Muscle of leg (tissue), 11 donors: ENCODE results near the gene MTFP1. TPM values are rescaled to one million over a fixed set of nuclear protein-coding genes. Genes with fewer than 3 reads are reported as not detected.

Experiments
- DNase-seq: peaks from one replicate; pipeline ENCODE4 v3.0.0; 2013
- H3K27ac ChIP-seq: one replicate; pipeline ENCODE4 v1.5.1; 2013; ENCODE audit warnings: mild to moderate bottlenecking, low read length, control low read depth
- H3K27me3 ChIP-seq: one replicate; pipeline ENCODE4 v1.6.1; 2013; ENCODE audit warnings: low read length; ENCODE audit not compliant: control insufficient read depth, insufficient read depth
- H3K36me3 ChIP-seq: one replicate; pipeline ENCODE4 v1.6.1; 2013; ENCODE audit warnings: low read length; ENCODE audit not compliant: control insufficient read depth, insufficient read depth
- H3K4me1 ChIP-seq: one replicate; pipeline ENCODE4 v1.6.1; 2013; ENCODE audit warnings: low read length; ENCODE audit not compliant: control insufficient read depth, insufficient read depth
- H3K4me3 ChIP-seq: one replicate; pipeline ENCODE4 v1.5.1; 2013; ENCODE audit warnings: low read length, control low read depth
- H3K9me3 ChIP-seq: replicated peaks from 2 replicates; pipeline ENCODE4 v1.6.1; 2013; ENCODE audit warnings: low read depth, low read length; ENCODE audit not compliant: control insufficient read depth
- WGBS: methylation state at CpG from one replicate; pipeline ENCODE4 v1.1.5; 2013; ENCODE audit warnings: missing lambda C conversion rate; ENCODE audit not compliant: insufficient coverage; 5-methylcytosine and 5-hydroxymethylcytosine counted together
- polyA plus RNA-seq, 8 donors: library from polyadenylated mRNA; unstranded; fragments of 120-200 nt; gene quantifications; one replicate each; pipeline versions ENCODE4 v1.2.1 to v1.2.3, GENCODE V29; 2013; ENCODE audit warnings: inconsistent platforms in 1 of 8, low replicate concordance in 1 of 8; ENCODE audit not compliant: insufficient read length in 8 of 8, insufficient read depth in 1 of 8
- total RNA-seq: library from RNA; stranded (reverse); fragments of 120-200 nt; gene quantifications from one replicate; pipeline ENCODE4 v1.2.4, GENCODE V29; 2013

MTFP1 gene
- total and polyA plus RNA-seq, 9 donors, result 7.1 to 10.4 (median 8.2) TPM

GRCh38 chr22:30424534-30425326, 838 bp upstream of the MTFP1 start:
- Histone ChIP-seq H3K27ac (peak overlapping the region; percentile 98), H3K9me3 (no peaks in the 10 kb centered on the region), H3K4me3 (peak overlapping the region; percentile 77), H3K36me3 (peaks cover 5% of the 10 kb centered on the region), H3K27me3 (no peaks in the 10 kb centered on the region), H3K4me1 (peaks cover 42% of the 10 kb centered on the region)
- 40% methylated on average over 12 of the region's 20 CpGs for WGBS
- peak; percentile 44 for DNase-seq

DNA sequence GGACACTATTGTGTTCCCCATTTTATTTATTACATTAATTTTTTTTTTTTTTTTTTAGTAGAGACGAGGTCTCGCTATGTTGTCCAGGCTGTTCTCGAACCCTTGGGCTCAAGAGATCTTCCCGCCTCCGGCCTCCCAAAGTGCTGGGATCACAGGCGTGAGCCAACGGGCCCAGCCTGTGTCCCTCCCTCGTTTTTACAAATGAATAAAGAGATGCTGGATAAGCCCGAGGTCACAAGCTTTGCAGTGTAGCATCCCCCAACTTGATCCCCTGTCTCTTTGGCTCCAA, 297 bp upstream of the MTFP1 start:
- Histone ChIP-seq H3K4me1 (peaks cover 42% of the 10 kb centered on the region), H3K36me3 (peaks cover 3% of the 10 kb centered on the region), H3K27me3 (no peaks in the 10 kb centered on the region), H3K9me3 (no peaks in the 10 kb centered on the region), H3K27ac (peak overlapping the region; percentile 74), H3K4me3 (peak overlapping the region; percentile 77)
- WGBS, result 14% methylated on average over 4 of the region's 9 CpGs
- DNase-seq, result no peak

- DNase-seq, result peak; percentile 80
- peak overlapping the region; percentile 74 for H3K27ac ChIP-seq
- H3K4me3 ChIP-seq, result peak overlapping the region; percentile 77
- H3K9me3 ChIP-seq, result no peaks in the 10 kb centered on the region
- no peaks in the 10 kb centered on the region for H3K27me3 ChIP-seq
- 74% methylated on average over 18 of the region's 29 CpGs for WGBS
- H3K4me1 ChIP-seq, result peaks cover 42% of the 10 kb centered on the region
- H3K36me3 ChIP-seq, result no peaks in the 10 kb centered on the region
These were observed 1.1 kb downstream of the MTFP1 start for GRCh38 chr22:30426388-30427353.

DNA sequence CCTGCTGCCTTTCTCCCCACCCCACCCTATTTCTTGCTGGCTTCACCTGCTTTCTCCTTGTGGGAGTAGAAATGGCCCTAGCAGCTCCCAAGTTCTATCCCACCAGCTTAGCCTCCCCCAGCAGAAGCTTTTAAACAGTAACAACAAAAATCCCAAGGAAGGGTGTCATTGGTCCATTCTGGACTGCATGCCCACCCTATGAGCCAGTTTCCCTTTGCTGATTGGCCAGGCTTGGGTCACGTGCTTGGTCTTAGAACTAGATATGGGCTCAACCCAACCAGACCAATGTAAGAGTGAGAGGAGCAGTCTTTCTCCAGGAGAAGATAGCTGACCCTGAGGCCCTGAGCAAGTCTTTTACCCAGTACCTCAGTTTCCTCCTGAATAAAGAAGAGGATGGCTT, 2.3 kb downstream of the MTFP1 start:
- no peaks in the 10 kb centered on the region for H3K9me3 ChIP-seq
- H3K36me3 ChIP-seq, result no peaks in the 10 kb centered on the region
- no peak overlapping the region for H3K27ac ChIP-seq
- DNase-seq, result no peak
- H3K4me1 ChIP-seq, result peaks cover 32% of the 10 kb centered on the region
- no peaks in the 10 kb centered on the region for H3K27me3 ChIP-seq
- WGBS, result no CpG with 5 or more reads among the region's 1 CpG
- no peak overlapping the region for H3K4me3 ChIP-seq

GRCh38 chr22:30429887-30430286, 4.3 kb downstream of the MTFP1 start:
- no peak for DNase-seq
- no peaks in the 10 kb centered on the region for H3K9me3 ChIP-seq
- no peak overlapping the region for H3K27ac ChIP-seq
- 49% methylated on average over 4 of the region's 4 CpGs for WGBS
- no peak overlapping the region for H3K4me3 ChIP-seq
- H3K4me1 ChIP-seq, result peaks cover 18% of the 10 kb centered on the region
- H3K36me3 ChIP-seq, result no peaks in the 10 kb centered on the region
- no peaks in the 10 kb centered on the region for H3K27me3 ChIP-seq

GRCh38 chr22:30430933-30431332, 5.4 kb downstream of the MTFP1 start:
- 81% methylated on average over 2 of the region's 4 CpGs for WGBS
- H3K4me3 ChIP-seq, result no peak overlapping the region
- H3K9me3 ChIP-seq, result no peaks in the 10 kb centered on the region
- H3K36me3 ChIP-seq, result no peaks in the 10 kb centered on the region
- no peaks in the 10 kb centered on the region for H3K27me3 ChIP-seq
- no peak for DNase-seq
- no peak overlapping the region for H3K27ac ChIP-seq
- peaks cover 9% of the 10 kb centered on the region for H3K4me1 ChIP-seq

DNA sequence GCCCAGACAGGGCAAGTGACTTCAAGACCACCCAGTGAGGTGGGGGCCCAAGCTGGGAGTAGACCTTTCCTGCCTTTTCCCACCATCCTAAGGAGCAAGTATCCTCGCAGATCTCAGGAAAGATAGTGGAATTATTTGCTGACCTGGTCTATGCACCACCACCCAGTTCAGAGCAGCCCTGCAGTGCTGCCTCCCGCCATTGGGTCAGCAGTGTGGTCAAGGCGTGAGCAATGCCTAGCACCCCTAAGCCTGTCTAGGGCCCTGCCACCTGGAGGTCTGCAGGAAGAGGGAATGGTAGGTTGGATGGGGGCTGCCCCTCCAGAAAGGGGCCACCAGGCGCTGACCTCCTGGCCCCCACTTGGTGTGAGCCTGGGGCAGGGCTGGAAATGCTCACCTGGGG, 6.5 kb downstream of the MTFP1 start:
- no peak for DNase-seq
- H3K4me1 ChIP-seq, result no peaks in the 10 kb centered on the region
- H3K36me3 ChIP-seq, result no peaks in the 10 kb centered on the region
- H3K27ac ChIP-seq, result no peak overlapping the region
- 60% methylated on average over 1 of the region's 4 CpGs for WGBS
- H3K27me3 ChIP-seq, result no peaks in the 10 kb centered on the region
- no peaks in the 10 kb centered on the region for H3K9me3 ChIP-seq
- no peak overlapping the region for H3K4me3 ChIP-seq

DNA sequence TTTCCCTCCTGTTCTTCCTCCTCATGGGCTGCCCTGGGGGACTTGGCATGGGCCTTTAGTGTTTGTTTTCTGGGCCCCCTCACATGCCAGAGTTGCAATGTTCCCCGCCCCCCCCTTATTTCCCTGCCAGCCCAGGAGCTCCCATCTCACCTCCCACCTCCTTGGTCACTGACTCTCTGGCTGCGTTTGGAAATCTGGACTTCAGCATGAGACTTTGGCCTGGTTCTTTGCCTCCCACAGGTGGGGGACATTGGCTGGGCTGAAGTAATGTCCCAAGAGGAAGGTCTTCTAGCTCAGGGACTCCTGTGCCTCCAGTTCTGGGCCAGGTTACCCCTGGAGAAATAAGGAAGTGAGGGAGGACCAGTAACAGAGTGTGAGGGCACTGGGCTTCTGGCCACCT, 7.0 kb downstream of the MTFP1 start:
- no peaks in the 10 kb centered on the region for H3K27me3 ChIP-seq
- DNase-seq, result no peak
- WGBS, result 29% methylated on average over 1 of the region's 2 CpGs

GRCh38 chr22:30433227-30433626, 7.7 kb downstream of the MTFP1 start:
- H3K9me3 ChIP-seq, result no peaks in the 10 kb centered on the region
- 100% methylated on average over 2 of the region's 3 CpGs for WGBS
- H3K27ac ChIP-seq, result no peak overlapping the region
- DNase-seq, result no peak
- no peaks in the 10 kb centered on the region for H3K27me3 ChIP-seq
- H3K36me3 ChIP-seq, result no peaks in the 10 kb centered on the region
- no peaks in the 10 kb centered on the region for H3K4me1 ChIP-seq
- H3K4me3 ChIP-seq, result no peak overlapping the region

More for the DNA sequence above, 7.0 kb downstream of the MTFP1 start:
- H3K9me3 ChIP-seq, result no peaks in the 10 kb centered on the region
- no peak overlapping the region for H3K27ac ChIP-seq
- H3K36me3 ChIP-seq, result no peaks in the 10 kb centered on the region
- no peaks in the 10 kb centered on the region for H3K4me1 ChIP-seq
- H3K4me3 ChIP-seq, result no peak overlapping the region

- Histone ChIP-seq H3K27ac (no peak overlapping the region), H3K27me3 (no peaks in the 10 kb centered on the region), H3K36me3 (no peaks in the 10 kb centered on the region), H3K4me1 (no peaks in the 10 kb centered on the region), H3K4me3 (no peak overlapping the region), H3K9me3 (no peaks in the 10 kb centered on the region)
- no peak for DNase-seq
- 80% methylated on average over 1 of the region's 1 CpG for WGBS
These were observed 8.2 kb downstream of the MTFP1 start for GRCh38 chr22:30433773-30434172.
